ENCODE data around the gene POLR1H.

POLR1H gene

DNA sequence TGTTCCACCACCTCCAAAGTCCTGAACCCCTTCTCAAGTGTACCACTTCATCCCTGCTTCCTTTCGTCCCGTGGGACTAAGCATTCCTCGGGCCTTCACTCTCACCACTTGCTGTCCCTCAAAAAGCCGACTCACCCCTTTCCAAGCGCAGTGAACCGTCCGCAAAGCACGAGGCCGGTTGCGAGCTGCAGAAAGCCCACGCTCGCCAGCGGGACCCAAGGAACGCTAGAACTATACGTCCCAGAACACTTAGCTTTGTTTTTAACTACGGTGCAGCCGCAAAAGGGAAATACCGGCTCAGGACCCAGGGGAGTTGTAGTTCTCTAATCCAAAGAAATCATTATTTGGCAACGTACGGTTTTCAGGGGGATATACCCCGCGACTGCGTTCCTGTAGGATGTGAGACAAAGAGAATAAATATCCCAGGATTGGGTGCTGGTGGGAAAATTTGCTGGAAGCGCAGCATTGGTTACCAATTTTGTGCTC, 416 bp upstream of the POLR1H start:
- DNase-seq (ENCODE audit: low read depth) = no peak
- H3K4me3 ChIP-seq (ENCODE audit: control insufficient read depth, low read depth, low read length) = peak overlapping the region; percentile 88
- TF ChIP-seq, protein P1, sequence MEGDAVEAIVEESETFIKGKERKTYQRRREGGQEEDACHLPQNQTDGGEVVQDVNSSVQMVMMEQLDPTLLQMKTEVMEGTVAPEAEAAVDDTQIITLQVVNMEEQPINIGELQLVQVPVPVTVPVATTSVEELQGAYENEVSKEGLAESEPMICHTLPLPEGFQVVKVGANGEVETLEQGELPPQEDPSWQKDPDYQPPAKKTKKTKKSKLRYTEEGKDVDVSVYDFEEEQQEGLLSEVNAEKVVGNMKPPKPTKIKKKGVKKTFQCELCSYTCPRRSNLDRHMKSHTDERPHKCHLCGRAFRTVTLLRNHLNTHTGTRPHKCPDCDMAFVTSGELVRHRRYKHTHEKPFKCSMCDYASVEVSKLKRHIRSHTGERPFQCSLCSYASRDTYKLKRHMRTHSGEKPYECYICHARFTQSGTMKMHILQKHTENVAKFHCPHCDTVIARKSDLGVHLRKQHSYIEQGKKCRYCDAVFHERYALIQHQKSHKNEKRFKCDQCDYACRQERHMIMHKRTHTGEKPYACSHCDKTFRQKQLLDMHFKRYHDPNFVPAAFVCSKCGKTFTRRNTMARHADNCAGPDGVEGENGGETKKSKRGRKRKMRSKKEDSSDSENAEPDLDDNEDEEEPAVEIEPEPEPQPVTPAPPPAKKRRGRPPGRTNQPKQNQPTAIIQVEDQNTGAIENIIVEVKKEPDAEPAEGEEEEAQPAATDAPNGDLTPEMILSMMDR (IDR thresholded peaks at IDR 0.05; ENCODE audit: control insufficient read depth, insufficient read depth, low read depth, low read length, missing control alignments) = no peak

DNA sequence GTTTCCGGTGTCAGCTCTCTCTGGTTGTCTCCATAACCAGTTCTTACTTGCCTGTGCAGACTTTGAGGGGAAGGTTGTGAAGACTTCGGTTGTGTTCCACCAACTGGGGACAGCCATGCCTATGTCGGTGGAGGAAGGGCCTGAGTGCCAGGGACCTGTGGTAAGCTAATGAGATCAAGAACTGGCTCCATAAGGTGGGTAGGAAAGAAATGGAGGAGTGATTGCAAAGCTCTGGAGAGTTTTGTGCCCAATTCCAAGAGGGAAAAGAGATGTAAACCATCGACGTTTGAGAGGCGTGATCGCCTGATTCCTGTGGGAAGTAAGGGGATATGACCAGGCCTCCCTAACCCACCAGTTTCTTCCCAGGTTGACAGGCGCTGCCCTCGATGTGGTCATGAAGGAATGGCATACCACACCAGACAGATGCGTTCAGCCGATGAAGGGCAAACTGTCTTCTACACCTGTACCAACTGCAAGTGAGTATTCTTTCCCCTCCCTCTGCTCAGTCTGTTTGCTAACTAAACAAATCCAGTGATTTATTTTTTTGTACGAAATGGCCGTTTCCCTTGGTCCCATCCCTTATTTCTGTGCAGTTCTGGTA, 893 bp downstream of the POLR1H start:
- no peak for DNase-seq (ENCODE audit: low read depth)
- peak overlapping the region; percentile 88 for H3K4me3 ChIP-seq (ENCODE audit: control insufficient read depth, low read depth, low read length)
- TF ChIP-seq, protein P1 (IDR thresholded peaks at IDR 0.05; ENCODE audit: control insufficient read depth, insufficient read depth, low read depth, low read length, missing control alignments) = no peak

DNA sequence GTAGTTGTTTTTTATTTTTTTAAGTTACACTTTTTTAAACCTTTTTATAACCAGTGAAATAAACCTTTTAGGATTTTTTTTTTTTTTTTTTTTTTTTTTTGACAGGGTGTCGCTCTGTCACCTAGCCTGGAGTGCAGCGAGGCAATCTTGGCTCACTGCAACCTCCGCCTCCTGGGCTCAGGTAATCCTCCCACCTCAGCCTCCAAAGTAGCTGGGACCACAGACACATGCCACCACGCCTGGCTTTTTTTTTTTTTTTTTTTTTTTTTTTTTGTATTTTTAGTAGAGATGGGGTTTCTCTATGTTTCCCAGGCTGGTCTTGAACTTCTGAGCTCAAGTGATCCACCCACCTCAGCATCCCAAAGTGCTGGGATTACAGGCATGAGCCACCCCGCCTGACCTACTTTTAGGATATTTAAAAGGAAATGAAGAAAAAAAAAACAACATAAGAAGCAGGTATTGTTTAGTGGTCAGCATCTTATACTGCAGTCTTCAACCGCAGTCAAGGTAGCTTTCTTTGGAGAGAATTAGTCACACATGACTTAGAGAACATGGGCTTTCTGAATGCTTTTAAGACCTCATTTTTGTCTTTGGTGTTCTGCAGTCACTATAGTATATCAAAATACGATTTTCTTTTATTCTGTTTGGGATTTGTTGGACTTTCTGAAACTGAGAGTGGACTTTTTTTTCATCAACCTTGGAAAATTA, 1.6 kb downstream of the POLR1H start:
- TF ChIP-seq, protein P1 (IDR thresholded peaks at IDR 0.05; ENCODE audit: control insufficient read depth, insufficient read depth, low read depth, low read length, missing control alignments) = no peak
- DNase-seq (ENCODE audit: low read depth) = no peak
- peak overlapping the region; percentile 88 for H3K4me3 ChIP-seq (ENCODE audit: control insufficient read depth, low read depth, low read length)

DNA sequence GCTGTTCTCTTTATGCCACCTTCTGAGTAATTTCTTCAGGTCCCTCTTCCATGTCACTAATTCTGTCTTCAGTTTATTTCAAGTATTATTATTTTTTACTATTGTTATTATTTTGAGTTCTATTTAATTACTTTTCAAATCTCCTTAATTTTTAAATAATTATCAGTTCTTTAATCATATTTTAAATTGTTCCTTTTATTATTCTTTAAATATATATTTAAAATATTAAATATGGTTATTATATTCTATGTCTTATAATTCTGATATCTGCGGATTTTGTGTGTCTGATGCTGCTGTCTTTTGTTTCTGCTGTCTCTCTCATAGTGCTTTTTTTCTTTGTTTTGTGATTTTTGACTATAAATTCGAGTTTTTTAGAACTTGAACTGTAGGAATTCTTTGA, 2.2 kb downstream of the POLR1H start:
- TF ChIP-seq, protein P1 (IDR thresholded peaks at IDR 0.05; ENCODE audit: control insufficient read depth, insufficient read depth, low read depth, low read length, missing control alignments) = no peak
- H3K4me3 ChIP-seq (ENCODE audit: control insufficient read depth, low read depth, low read length) = no peak overlapping the region
- no peak for DNase-seq (ENCODE audit: low read depth)

DNA sequence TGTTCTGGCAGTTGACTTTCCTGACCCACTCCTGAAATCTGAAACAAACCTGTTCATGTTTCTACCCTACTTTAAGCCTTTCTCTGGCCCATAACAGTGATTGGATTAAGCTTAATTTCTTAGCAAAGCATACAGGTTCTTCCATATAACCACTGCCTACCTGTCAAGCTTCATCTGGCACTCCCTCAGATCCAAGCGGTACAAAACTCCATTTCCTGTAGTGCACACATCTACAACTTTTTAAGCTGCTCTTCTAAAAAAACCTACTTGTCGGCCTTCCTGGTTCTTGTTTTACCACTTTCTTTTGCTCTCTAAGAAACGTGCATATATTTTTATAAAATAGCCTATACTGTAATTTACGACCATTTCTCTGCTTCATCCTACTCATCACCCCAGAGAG, 5.0 kb downstream of the POLR1H start:
- H3K4me3 ChIP-seq (ENCODE audit: control insufficient read depth, low read depth, low read length) = peak overlapping the region; percentile 85
- TF ChIP-seq, protein P1 (IDR thresholded peaks at IDR 0.05; ENCODE audit: control insufficient read depth, insufficient read depth, low read depth, low read length, missing control alignments) = no peak
- DNase-seq (ENCODE audit: low read depth) = no peak

DNA sequence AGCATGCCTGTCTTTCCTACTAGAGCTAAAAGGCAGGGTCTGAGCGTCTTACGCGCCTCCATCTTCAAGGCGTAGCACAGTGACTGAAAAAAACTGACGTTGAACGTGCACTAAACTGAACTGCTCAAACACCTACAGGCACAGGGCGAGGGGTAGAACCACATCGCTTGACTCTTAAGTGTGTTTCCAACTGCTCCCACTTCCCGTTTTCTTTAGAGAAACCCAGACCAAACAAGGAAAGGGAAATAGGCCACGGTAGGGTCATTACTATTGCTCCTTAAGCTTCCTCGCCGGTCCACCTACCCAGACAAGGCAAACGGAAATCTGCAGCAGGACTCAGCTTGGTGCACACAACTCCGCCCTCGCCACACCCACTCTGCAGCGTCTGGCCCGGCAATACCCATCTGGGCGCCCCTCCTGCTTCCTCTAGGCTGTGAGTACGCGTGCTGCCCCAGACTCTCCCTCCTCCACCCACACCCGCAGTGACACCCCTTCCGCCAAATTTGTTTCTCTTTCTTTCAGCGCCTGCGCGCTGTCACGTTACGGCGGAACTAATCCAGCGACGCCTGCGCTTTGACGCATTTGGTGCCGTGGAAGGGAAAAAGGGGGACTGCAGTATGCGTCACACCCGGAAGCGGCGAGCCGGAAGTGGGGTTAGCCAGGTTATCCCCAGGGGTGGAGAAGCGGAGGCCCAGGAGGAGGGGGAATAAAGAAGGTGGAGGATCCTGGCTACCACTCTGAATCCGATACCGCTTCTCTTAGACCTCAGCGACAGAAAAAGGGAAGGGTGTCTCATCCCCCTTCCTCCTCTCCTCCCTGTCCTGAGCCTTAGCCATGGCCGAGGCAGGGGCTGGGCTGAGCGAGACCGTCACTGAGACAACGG, 5.8 kb downstream of the POLR1H start, which contains the start of gene PPP1R11:
Gene PPP1R11, plus strand, starts transcription at position 622 of the 883 bp plus-strand sequence. Its CDS starts 213 bp downstream, at position 835.
- TF ChIP-seq, protein P1 (IDR thresholded peaks at IDR 0.05; ENCODE audit: control insufficient read depth, insufficient read depth, low read depth, low read length, missing control alignments) = no peak
- DNase-seq (ENCODE audit: low read depth) = peak; percentile 94

More for the DNA sequence above, 5.8 kb downstream of the POLR1H start, which contains the start of gene PPP1R11:
- peak within 1 kb of the TSS; percentile 85 for H3K4me3 ChIP-seq (ENCODE audit: control insufficient read depth, low read depth, low read length)
